A673 (cell line): ENCODE measurements around the gene SPON1.

ENCODE experiments used
- EZH2 ChIP-seq: fragments of 200-600 bp; sonication (generic); IDR thresholded peaks from 2 replicates; pipeline ENCODE4 v1.6.1; 2017; ENCODE audit warnings: borderline replicate concordance, low read depth, mild to moderate bottlenecking, mixed read lengths, antibody characterized with exemption, low read length; ENCODE audit not compliant: poor library complexity, severe bottlenecking
- TF ChIP-seq, protein P1 (sequence below): fragments of 300-800, 200-600 bp; sonication (generic); conservative IDR thresholded peaks from 2 replicates; pipeline ENCODE4 v1.5.1; 2017; ENCODE audit warnings: low read depth, mild to moderate bottlenecking, antibody characterized with exemption, low read length, moderate library complexity, mixed read lengths

DNA sequence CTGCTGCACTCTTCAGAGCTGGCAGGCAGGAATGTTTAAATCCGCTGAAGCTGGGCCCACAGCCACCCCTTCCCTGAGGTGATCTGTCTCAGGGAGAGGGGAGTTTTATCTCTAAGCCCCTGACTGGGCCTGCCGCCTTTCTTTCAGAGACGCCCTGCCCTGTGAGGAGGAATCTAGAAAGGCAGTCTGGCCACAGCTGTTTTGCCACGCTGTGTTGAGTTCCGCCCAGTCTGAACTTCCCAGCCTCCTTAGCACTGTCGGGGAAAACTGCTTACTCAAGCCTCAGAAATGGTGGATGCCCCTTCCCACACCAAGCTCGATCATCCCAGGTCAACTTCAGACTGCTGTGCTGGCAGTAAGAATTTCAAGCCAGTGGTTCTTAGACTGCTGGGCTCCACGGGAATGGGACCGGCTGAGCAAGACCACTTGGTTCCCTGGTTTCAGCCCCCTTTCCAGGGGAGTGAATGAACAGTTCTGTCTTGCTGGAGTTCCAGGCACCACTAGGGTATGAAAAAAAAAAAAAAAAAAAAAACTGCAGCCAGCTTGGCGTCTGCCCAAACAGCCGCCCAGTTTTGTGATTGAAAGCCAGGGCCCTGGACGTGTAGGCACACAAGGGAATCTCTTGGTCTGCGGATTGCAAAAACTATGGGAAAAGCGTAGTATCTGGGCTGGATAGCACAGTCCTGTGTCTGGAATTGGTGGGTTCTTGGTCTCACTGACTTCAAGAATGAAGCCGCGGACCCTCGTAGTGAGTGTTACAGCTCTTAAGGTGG lies 127.4 kb downstream of the SPON1 start:
- TF ChIP-seq EZH2 = no peak
- TF ChIP-seq, protein P1, sequence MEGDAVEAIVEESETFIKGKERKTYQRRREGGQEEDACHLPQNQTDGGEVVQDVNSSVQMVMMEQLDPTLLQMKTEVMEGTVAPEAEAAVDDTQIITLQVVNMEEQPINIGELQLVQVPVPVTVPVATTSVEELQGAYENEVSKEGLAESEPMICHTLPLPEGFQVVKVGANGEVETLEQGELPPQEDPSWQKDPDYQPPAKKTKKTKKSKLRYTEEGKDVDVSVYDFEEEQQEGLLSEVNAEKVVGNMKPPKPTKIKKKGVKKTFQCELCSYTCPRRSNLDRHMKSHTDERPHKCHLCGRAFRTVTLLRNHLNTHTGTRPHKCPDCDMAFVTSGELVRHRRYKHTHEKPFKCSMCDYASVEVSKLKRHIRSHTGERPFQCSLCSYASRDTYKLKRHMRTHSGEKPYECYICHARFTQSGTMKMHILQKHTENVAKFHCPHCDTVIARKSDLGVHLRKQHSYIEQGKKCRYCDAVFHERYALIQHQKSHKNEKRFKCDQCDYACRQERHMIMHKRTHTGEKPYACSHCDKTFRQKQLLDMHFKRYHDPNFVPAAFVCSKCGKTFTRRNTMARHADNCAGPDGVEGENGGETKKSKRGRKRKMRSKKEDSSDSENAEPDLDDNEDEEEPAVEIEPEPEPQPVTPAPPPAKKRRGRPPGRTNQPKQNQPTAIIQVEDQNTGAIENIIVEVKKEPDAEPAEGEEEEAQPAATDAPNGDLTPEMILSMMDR = no peak
